ENCODE measurements around the gene ADAMTS16. TPM values are rescaled to one million over a fixed set of nuclear protein-coding genes. Genes with fewer than 3 reads are reported as not detected.

Gene ADAMTS16
- total RNA-seq, 2 experiments from 2014 or later = not detected

GRCh38 chr5:5188376-5189050 lies 48.4 kb downstream of the ADAMTS16 start:
- ChIA-PET CTCF (no interaction called here), POLR2A (no interaction called here)
- TF ChIP-seq, protein P1, sequence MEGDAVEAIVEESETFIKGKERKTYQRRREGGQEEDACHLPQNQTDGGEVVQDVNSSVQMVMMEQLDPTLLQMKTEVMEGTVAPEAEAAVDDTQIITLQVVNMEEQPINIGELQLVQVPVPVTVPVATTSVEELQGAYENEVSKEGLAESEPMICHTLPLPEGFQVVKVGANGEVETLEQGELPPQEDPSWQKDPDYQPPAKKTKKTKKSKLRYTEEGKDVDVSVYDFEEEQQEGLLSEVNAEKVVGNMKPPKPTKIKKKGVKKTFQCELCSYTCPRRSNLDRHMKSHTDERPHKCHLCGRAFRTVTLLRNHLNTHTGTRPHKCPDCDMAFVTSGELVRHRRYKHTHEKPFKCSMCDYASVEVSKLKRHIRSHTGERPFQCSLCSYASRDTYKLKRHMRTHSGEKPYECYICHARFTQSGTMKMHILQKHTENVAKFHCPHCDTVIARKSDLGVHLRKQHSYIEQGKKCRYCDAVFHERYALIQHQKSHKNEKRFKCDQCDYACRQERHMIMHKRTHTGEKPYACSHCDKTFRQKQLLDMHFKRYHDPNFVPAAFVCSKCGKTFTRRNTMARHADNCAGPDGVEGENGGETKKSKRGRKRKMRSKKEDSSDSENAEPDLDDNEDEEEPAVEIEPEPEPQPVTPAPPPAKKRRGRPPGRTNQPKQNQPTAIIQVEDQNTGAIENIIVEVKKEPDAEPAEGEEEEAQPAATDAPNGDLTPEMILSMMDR (IDR thresholded peaks at IDR 0.05) = no peak

DNA sequence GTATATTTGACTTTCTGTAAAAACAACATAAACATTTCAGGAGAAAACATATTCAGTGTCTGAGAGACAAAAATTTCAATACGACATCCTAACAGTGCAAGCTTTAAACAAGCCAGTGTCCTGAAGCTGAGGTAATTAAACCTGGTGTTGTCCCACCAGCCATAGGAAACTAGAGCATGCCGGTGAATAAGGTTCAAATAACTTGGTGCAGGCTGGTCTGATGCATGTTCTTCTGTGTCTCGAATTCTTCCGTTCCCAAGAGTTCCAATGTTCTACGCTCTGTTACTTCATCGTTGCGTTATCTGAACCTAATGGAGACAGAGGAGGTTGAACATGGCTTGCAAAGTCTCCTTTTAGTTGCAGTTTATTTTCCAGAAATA lies 48.9 kb downstream of the ADAMTS16 start:
- H3K27ac Mint-ChIP-seq = no peak overlapping the region
- intact Hi-C loops (cut with DNase I, micrococcal nuclease) = no loop called here
- Histone ChIP-seq H3K4me3 (ENCODE audit: low read length) (no peak overlapping the region), H3K4me1 (ENCODE audit: insufficient read depth, low read length) (no peaks in the 10 kb centered on the region), H3K27ac (ENCODE audit: low read depth in 1 of 2, low read length in 2 of 2) (no peak overlapping the region), H3K36me3 (ENCODE audit: insufficient read depth, low read length) (no peaks in the 10 kb centered on the region), H3K9me3 (ENCODE audit: control insufficient read depth in 1 of 2, insufficient read depth in 1 of 2, low read length in 2 of 2) (peaks cover 0 to 1% of the 10 kb centered on the region in 2 experiments), H3K27me3 (ENCODE audit: control insufficient read depth in 1 of 2, insufficient read depth in 2 of 2, low read length in 2 of 2) (no peaks in the 10 kb centered on the region)
- H3K36me3 Mint-ChIP-seq (ENCODE audit: low read depth) = no peaks in the 10 kb centered on the region
- TF ChIP-seq, protein P1 (IDR thresholded peaks at IDR 0.05) = no peak
- H3K4me3 Mint-ChIP-seq = no peak overlapping the region
- DNase-seq (no peak), ATAC-seq (ENCODE audit: poor library complexity) (no peak)
- peaks cover 9% of the 10 kb centered on the region for H3K27me3 Mint-ChIP-seq
- no peaks in the 10 kb centered on the region for H3K9me3 Mint-ChIP-seq
- ChIA-PET CTCF (no interaction called here), POLR2A (no interaction called here)
- no peaks in the 10 kb centered on the region for H3K4me1 Mint-ChIP-seq (ENCODE audit: low read depth)

More at GRCh38 chr5:5188376-5189050, 48.4 kb downstream of the ADAMTS16 start:
- peaks cover 9% of the 10 kb centered on the region for H3K27me3 Mint-ChIP-seq
- no peak overlapping the region for H3K27ac Mint-ChIP-seq
- H3K27ac ChIP-seq (ENCODE audit: low read depth in 1 of 2, low read length in 2 of 2) = no peak overlapping the region
- H3K36me3 Mint-ChIP-seq (ENCODE audit: low read depth) = no peaks in the 10 kb centered on the region
- H3K9me3 Mint-ChIP-seq = no peaks in the 10 kb centered on the region
- no peaks in the 10 kb centered on the region for H3K36me3 ChIP-seq (ENCODE audit: insufficient read depth, low read length)
- no peak overlapping the region for H3K4me3 Mint-ChIP-seq
- no peaks in the 10 kb centered on the region for H3K4me1 ChIP-seq (ENCODE audit: insufficient read depth, low read length)
- H3K27me3 ChIP-seq (ENCODE audit: control insufficient read depth in 1 of 2, insufficient read depth in 2 of 2, low read length in 2 of 2) = no peaks in the 10 kb centered on the region
- intact Hi-C loops (cut with DNase I, micrococcal nuclease) = no loop called here
- DNase-seq (no peak), ATAC-seq (ENCODE audit: poor library complexity) (no peak)
- H3K4me1 Mint-ChIP-seq (ENCODE audit: low read depth) = no peaks in the 10 kb centered on the region
- H3K9me3 ChIP-seq (ENCODE audit: control insufficient read depth in 1 of 2, insufficient read depth in 1 of 2, low read length in 2 of 2) = peaks cover 0 to 4% of the 10 kb centered on the region in 2 experiments
- no peak overlapping the region for H3K4me3 ChIP-seq (ENCODE audit: low read length)

GRCh38 chr5:5191906-5192305 lies 51.8 kb downstream of the ADAMTS16 start:
- Mint-ChIP-seq H3K4me3 (no peak overlapping the region), H3K27me3 (peaks cover 9% of the 10 kb centered on the region), H3K4me1 (ENCODE audit: low read depth) (no peaks in the 10 kb centered on the region), H3K9me3 (no peaks in the 10 kb centered on the region), H3K27ac (no peak overlapping the region), H3K36me3 (ENCODE audit: low read depth) (no peaks in the 10 kb centered on the region)
- Histone ChIP-seq H3K9me3 (ENCODE audit: control insufficient read depth in 1 of 2, insufficient read depth in 1 of 2, low read length in 2 of 2) (no peaks in the 10 kb centered on the region), H3K4me1 (ENCODE audit: insufficient read depth, low read length) (no peaks in the 10 kb centered on the region), H3K27ac (ENCODE audit: low read depth in 1 of 2, low read length in 2 of 2) (no peak overlapping the region), H3K27me3 (ENCODE audit: control insufficient read depth in 1 of 2, insufficient read depth in 2 of 2, low read length in 2 of 2) (no peaks in the 10 kb centered on the region), H3K36me3 (ENCODE audit: insufficient read depth, low read length) (no peaks in the 10 kb centered on the region), H3K4me3 (ENCODE audit: low read length) (no peak overlapping the region)
- no peak for DNase-seq
- TF ChIP-seq, protein P1 (IDR thresholded peaks at IDR 0.05) = no peak
- no peak for ATAC-seq (ENCODE audit: poor library complexity)
- ChIA-PET POLR2A (no interaction called here), CTCF (interaction anchor here (1.9 kb wide), 1 partner anchor 9 kb away, joined by 7 read pairs; no protein-coding TSS in a partner anchor)
- intact Hi-C loops (cut with DNase I, micrococcal nuclease) = no loop called here

Measured in CD4-positive, alpha-beta T cell (primary cell).